A673 (cell line): ENCODE measurements around the gene BLTP2.

Source experiments
- CTCF ChIP-seq: fragments of 300-800, 200-600 bp; sonication (generic); conservative IDR thresholded peaks from 2 replicates; pipeline ENCODE4 v1.5.1; 2017; ENCODE audit warnings: low read depth, mild to moderate bottlenecking, antibody characterized with exemption, low read length, moderate library complexity, mixed read lengths
- EZH2 ChIP-seq: fragments of 200-600 bp; sonication (generic); IDR thresholded peaks from 2 replicates; pipeline ENCODE4 v1.6.1; 2017; ENCODE audit warnings: borderline replicate concordance, low read depth, mild to moderate bottlenecking, mixed read lengths, antibody characterized with exemption, low read length; ENCODE audit not compliant: poor library complexity, severe bottlenecking

DNA sequence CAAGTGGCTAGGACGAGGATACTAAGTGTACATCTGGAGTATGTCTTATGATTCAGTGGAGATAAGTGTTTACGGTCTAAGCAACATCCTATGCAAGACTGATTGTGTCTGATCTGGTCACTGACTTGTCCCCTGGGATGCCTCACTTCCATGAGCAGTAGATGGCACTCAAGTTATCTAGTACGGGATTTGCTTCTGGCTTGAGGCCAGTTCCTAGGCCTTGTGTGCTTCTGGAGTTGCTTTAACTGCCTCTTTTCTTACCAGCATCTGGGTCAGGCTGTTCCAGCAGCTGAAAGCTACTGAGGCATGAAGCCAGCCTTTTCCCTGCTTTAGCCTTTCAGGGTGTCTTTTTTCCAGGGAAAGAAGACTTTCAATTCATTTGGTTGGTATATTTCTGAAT, 40.0 kb upstream of the BLTP2 start:
- TF ChIP-seq CTCF (peak; percentile 37), EZH2 (no peak)
